H9 (cell line): ENCODE measurements around the gene KRT3. TPM values are rescaled to one million over a fixed set of nuclear protein-coding genes. Genes with fewer than 3 reads are reported as not detected.

Experiments
- DNase-seq: peaks from one replicate; pipeline ENCODE4 v3.0.0-alpha.2; 2017
- H2AFZ ChIP-seq: one replicate; pipeline ENCODE4 v1.6.1; 2013; ENCODE audit warnings: mild to moderate bottlenecking, low read length, control low read depth, moderate library complexity
- H2AK5ac ChIP-seq: 2 replicates; pipeline ENCODE4 v1.6.1; 2013; ENCODE audit warnings: low read length, control low read depth, mixed read lengths; ENCODE audit not compliant: insufficient read length
- H2BK120ac ChIP-seq: one replicate; pipeline ENCODE4 v1.6.1; 2013; ENCODE audit warnings: low read depth, mild to moderate bottlenecking, low read length, control low read depth, inconsistent platforms; ENCODE audit not compliant: poor library complexity, severe bottlenecking
- H2BK12ac ChIP-seq: 2 replicates; pipeline ENCODE4 v1.6.1; 2013; ENCODE audit warnings: low read length, control low read depth, mixed read lengths, low read depth; ENCODE audit not compliant: insufficient read length
- H2BK15ac ChIP-seq: 2 replicates; pipeline ENCODE4 v1.6.1; 2013; ENCODE audit warnings: low read depth, low read length, control low read depth
- H2BK20ac ChIP-seq: one replicate; pipeline ENCODE4 v1.6.1; 2013; ENCODE audit warnings: low read depth, mild to moderate bottlenecking, low read length, control low read depth, inconsistent platforms; ENCODE audit not compliant: poor library complexity, severe bottlenecking
- H2BK5ac ChIP-seq: 2 replicates; pipeline ENCODE4 v1.6.1; 2013; ENCODE audit warnings: low read length, control low read depth, mixed read lengths; ENCODE audit not compliant: insufficient read length
- H3K14ac ChIP-seq: 2 replicates; pipeline ENCODE4 v1.6.1; 2013; ENCODE audit warnings: low read length, control low read depth; ENCODE audit not compliant: insufficient read depth
- H3K18ac ChIP-seq: 2 replicates; pipeline ENCODE4 v1.6.1; 2013; ENCODE audit warnings: low read depth, mild to moderate bottlenecking, mixed read lengths, low read length, control low read depth; ENCODE audit not compliant: insufficient read length
- H3K23ac ChIP-seq: 2 replicates; pipeline ENCODE4 v1.6.1; 2013; ENCODE audit warnings: low read length, control low read depth, mixed read lengths, low read depth; ENCODE audit not compliant: insufficient read length
- H3K23me2 ChIP-seq: 2 replicates; pipeline ENCODE4 v1.6.1; 2013; ENCODE audit warnings: low read depth, mild to moderate bottlenecking, mixed read lengths, low read length, control low read depth; ENCODE audit not compliant: insufficient read length, poor library complexity, severe bottlenecking
- H3K27ac ChIP-seq: 2 replicates; pipeline ENCODE4 v1.5.1; 2013; ENCODE audit warnings: low read length, control low read depth, mixed read lengths, low read depth; ENCODE audit not compliant: insufficient read length
- H3K27me3 ChIP-seq: 2 replicates; pipeline ENCODE4 v1.6.1; 2013; ENCODE audit warnings: low read length, control low read depth, inconsistent platforms; ENCODE audit not compliant: insufficient read depth
- H3K4ac ChIP-seq: 2 replicates; pipeline ENCODE4 v1.6.1; 2013; ENCODE audit warnings: low read depth, mild to moderate bottlenecking, control low read depth, inconsistent platforms, low read length, moderate library complexity
- H3K4me1 ChIP-seq: 2 replicates; pipeline ENCODE4 v1.6.1; 2013; ENCODE audit warnings: low read length, control low read depth, inconsistent platforms; ENCODE audit not compliant: insufficient read depth
- H3K4me2 ChIP-seq: 2 replicates; pipeline ENCODE4 v1.6.1; 2013; ENCODE audit warnings: low read length, control low read depth, mixed read lengths; ENCODE audit not compliant: insufficient read length, insufficient read depth
- H3K56ac ChIP-seq: 2 replicates; pipeline ENCODE4 v1.6.1; 2013; ENCODE audit warnings: low read depth, mild to moderate bottlenecking, mixed read lengths, low read length, control low read depth; ENCODE audit not compliant: insufficient read length
- H3K79me1 ChIP-seq: 2 replicates; pipeline ENCODE4 v1.6.1; 2013; ENCODE audit warnings: low read depth, mild to moderate bottlenecking, moderate library complexity, low read length, control low read depth, inconsistent platforms; ENCODE audit not compliant: insufficient read depth, poor library complexity, severe bottlenecking
- H3K79me2 ChIP-seq: 2 replicates; pipeline ENCODE4 v1.6.1; 2013; ENCODE audit warnings: low read length, control low read depth, inconsistent platforms; ENCODE audit not compliant: insufficient read depth
- H3K9ac ChIP-seq: 2 replicates; pipeline ENCODE4 v1.6.1; 2013; ENCODE audit warnings: low read length, control low read depth, mixed read lengths; ENCODE audit not compliant: insufficient read length; ENCODE audit errors: extremely low read depth
- H3K9me3 ChIP-seq: one replicate; pipeline ENCODE4 v1.6.1; 2013; ENCODE audit warnings: low read depth, low read length, inconsistent platforms; ENCODE audit not compliant: control insufficient read depth
- H3T11ph ChIP-seq: one replicate; pipeline ENCODE4 v1.6.1; 2013; ENCODE audit warnings: mild to moderate bottlenecking, low read length, control low read depth, inconsistent platforms
- H4K20me1 ChIP-seq: one replicate; pipeline ENCODE4 v1.6.1; 2013; ENCODE audit not compliant: control insufficient read depth, insufficient read length, insufficient read depth
- H4K5ac ChIP-seq: 2 replicates; pipeline ENCODE4 v1.6.1; 2013; ENCODE audit warnings: low read depth, mild to moderate bottlenecking, mixed read lengths, low read length, control low read depth; ENCODE audit not compliant: insufficient read length
- H4K8ac ChIP-seq: replicated peaks from 2 replicates; pipeline ENCODE4 v1.6.1; 2013; ENCODE audit warnings: low read length, control low read depth, mixed read lengths, low read depth; ENCODE audit not compliant: insufficient read length
- H4K91ac ChIP-seq: 2 replicates; pipeline ENCODE4 v1.6.1; 2013; ENCODE audit warnings: low read depth, mild to moderate bottlenecking, moderate library complexity, mixed read lengths, low read length, control low read depth; ENCODE audit not compliant: insufficient read length
- H3K27ac Mint-ChIP-seq, 3 experiments: 2 replicates in 2 of 3; 3 replicates in 1 of 3; pipeline ENCODE4 v1.8.0; 2020 to 2021; ENCODE audit warnings: mixed read lengths in 3 of 3, mild to moderate bottlenecking in 1 of 3, moderate library complexity in 1 of 3
- H3K27me3 Mint-ChIP-seq: 2 replicates; pipeline ENCODE4 v1.8.0; 2021; ENCODE audit warnings: low read depth, mild to moderate bottlenecking, moderate library complexity, mixed read lengths
- H3K36me3 Mint-ChIP-seq, 3 experiments: 2 replicates in 2 of 3; 3 replicates in 1 of 3; pipeline ENCODE4 v1.8.0; 2020 to 2021; ENCODE audit warnings: low read depth in 3 of 3, mixed read lengths in 3 of 3; ENCODE audit not compliant: insufficient read depth in 1 of 3
- H3K4me1 Mint-ChIP-seq, 2 experiments: 2 replicates each; pipeline ENCODE4 v1.8.0; 2020; ENCODE audit warnings: mixed read lengths in 2 of 2
- H3K4me3 Mint-ChIP-seq, 2 experiments: 2 replicates in 1 of 2; 3 replicates in 1 of 2; pipeline ENCODE4 v1.8.0; 2020 to 2021; ENCODE audit warnings: mild to moderate bottlenecking in 2 of 2, mixed read lengths in 2 of 2, moderate library complexity in 1 of 2
- H3K9me3 Mint-ChIP-seq, 2 experiments: 2 replicates in 1 of 2; 3 replicates in 1 of 2; pipeline ENCODE4 v1.8.0; 2020; ENCODE audit warnings: mild to moderate bottlenecking in 2 of 2, mixed read lengths in 2 of 2, moderate library complexity in 1 of 2
- CTCF ChIP-seq: fragments of 200-600 bp; sonication (generic); conservative IDR thresholded peaks from 3 replicates; pipeline ENCODE4 v1.8.0; 2021; ENCODE audit warnings: antibody characterized with exemption, mild to moderate bottlenecking
- WGBS: extraction: QIAGEN DNeasy Blood & Tissue Kit; methylation state at CpG from one replicate; pipeline ENCODE4 v1.1.7; 2013; ENCODE audit warnings: missing lambda C conversion rate, low lambda C conversion rate, mixed read lengths; ENCODE audit not compliant: insufficient read length; ENCODE audit errors: extremely low coverage; 5-methylcytosine and 5-hydroxymethylcytosine counted together
- total RNA-seq: library from RNA; stranded (reverse); gene quantifications from 2 replicates; pipeline ENCODE4 v1.2.1, GENCODE V29; 2021

The KRT3 gene
- total RNA-seq, 1 experiment from 2014 or later = not detected

DNA sequence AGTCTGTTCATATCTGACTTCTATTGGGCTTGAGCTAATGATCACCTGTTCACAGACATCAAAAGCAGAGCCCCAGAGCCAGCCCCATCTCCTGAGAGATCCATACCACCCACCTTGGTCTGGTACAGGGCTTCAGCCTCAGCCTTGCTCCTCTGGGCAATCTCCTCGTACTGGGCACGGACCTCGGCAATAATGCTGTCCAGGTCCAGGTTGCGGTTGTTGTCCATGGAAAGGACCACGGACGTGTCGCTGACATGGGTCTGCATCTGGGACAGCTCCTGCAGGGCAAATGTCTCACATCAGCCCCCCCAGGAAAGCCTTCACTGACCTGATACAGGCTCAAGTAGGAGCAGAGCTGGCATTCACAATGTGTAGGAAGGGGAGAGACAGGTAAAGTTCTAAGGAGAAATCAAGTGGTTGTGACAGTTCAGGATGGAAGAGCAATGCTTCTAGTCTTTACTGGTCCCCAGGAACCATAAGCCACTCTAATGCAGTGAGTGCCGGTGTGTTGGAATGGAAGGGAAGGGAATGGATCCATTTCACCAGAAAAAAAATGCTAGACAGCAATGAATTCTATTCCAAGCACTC lies 12.8 kb upstream of the KRT3 start:
- no peaks in the 10 kb centered on the region for H4K20me1 ChIP-seq
- no peaks in the 10 kb centered on the region for H3K79me1 ChIP-seq
- H4K8ac ChIP-seq = no peak overlapping the region
- no peak overlapping the region for H2AK5ac ChIP-seq
- no peak overlapping the region for H2BK120ac ChIP-seq
- H3K23me2 ChIP-seq = no peaks in the 10 kb centered on the region
- H3K36me3 Mint-ChIP-seq = no peaks in the 10 kb centered on the region
- H3T11ph ChIP-seq = no peak overlapping the region
- H3K56ac ChIP-seq = no peak overlapping the region
- no peak for DNase-seq
- no peak overlapping the region for H3K27ac Mint-ChIP-seq
- H3K9me3 ChIP-seq = no peaks in the 10 kb centered on the region
- TF ChIP-seq CTCF = no peak
- H2BK20ac ChIP-seq = no peak overlapping the region
- H4K91ac ChIP-seq = no peak overlapping the region
- H3K79me2 ChIP-seq = no peaks in the 10 kb centered on the region
- H3K4me2 ChIP-seq = no peak overlapping the region
- H2BK15ac ChIP-seq = no peak overlapping the region
- H4K5ac ChIP-seq = no peak overlapping the region
- no peak overlapping the region for H3K4ac ChIP-seq
- H3K27ac ChIP-seq = no peak overlapping the region
- H2AFZ ChIP-seq = no peak overlapping the region
- H3K4me1 Mint-ChIP-seq = peaks cover 19 to 20% of the 10 kb centered on the region in 2 experiments
- H3K4me1 ChIP-seq = peaks cover 2% of the 10 kb centered on the region; the same call in 1 of the 2 replicates
- no peak overlapping the region for H2BK5ac ChIP-seq
- WGBS = no CpG with 5 or more reads among the region's 8 CpGs
- H3K23ac ChIP-seq = no peak overlapping the region
- no peak overlapping the region for H3K4me3 Mint-ChIP-seq
- peaks cover 12% of the 10 kb centered on the region for H3K27me3 Mint-ChIP-seq
- H3K27me3 ChIP-seq = no peaks in the 10 kb centered on the region
- no peak overlapping the region for H2BK12ac ChIP-seq
- H3K9me3 Mint-ChIP-seq = no peaks in the 10 kb centered on the region
- no peak overlapping the region for H3K9ac ChIP-seq
- H3K18ac ChIP-seq = no peak overlapping the region
- H3K14ac ChIP-seq = no peak overlapping the region; the same call in 1 of the 2 replicates
